CD4-positive, alpha-beta T cell treated with Interleukin-17A for 4 hours (primary cell): ENCODE results near the gene RALA.
"Not testable (repeated sequence)": the region's sequence is repeated elsewhere in the genome, so short reads cannot be mapped to it uniquely, and the experiment has no call there.

Source experiments
- DNase-seq: peaks from one replicate; pipeline ENCODE4 v3.0.0-alpha.2; 2020; ENCODE audit warnings: mixed read lengths

RALA gene

GRCh38 chr7:39688611-39689480 is 65.5 kb downstream of the RALA start:
- DNase-seq: no peak

DNA sequence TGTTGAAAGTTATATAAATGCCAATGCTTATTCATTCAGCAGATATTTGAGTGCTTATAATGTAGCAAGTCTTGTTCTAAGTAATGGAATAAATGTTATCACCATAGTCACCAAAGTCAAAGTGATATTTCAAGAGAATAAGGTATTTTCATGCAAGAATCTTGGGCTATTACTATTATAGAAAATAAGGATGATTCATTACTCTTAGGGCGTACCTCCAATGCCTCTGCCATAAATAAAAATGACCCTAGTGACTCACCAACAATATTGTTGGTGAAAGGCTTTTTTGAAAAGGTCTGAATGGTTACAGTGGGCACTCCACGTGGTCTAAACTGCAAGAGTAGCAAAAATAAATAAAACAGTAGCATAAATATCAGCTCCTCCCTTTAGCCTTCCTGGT is 68.4 kb downstream of the RALA start:
- DNase-seq: no peak

DNA sequence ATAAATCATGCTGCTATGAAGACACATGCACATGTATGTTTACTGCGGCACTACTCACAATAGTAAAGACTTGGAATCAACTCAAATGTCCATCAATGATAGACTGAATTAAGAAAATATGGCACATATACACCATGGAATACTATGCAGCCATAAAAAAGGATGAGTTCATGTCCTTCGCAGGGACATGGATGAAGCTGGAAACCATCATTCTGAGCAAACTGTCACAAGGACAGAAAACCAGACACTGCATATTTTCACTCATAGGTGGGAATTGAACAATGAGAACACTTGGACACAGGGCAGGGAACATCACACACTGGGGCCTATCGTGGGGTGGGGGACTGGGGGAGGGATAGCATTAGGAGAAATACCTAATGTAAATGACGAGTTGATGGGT is 69.7 kb downstream of the RALA start:
- DNase-seq: not testable (repeated sequence)

- no peak for DNase-seq
Measured at GRCh38 chr7:39693812-39694211, 70.4 kb downstream of the RALA start.

DNA sequence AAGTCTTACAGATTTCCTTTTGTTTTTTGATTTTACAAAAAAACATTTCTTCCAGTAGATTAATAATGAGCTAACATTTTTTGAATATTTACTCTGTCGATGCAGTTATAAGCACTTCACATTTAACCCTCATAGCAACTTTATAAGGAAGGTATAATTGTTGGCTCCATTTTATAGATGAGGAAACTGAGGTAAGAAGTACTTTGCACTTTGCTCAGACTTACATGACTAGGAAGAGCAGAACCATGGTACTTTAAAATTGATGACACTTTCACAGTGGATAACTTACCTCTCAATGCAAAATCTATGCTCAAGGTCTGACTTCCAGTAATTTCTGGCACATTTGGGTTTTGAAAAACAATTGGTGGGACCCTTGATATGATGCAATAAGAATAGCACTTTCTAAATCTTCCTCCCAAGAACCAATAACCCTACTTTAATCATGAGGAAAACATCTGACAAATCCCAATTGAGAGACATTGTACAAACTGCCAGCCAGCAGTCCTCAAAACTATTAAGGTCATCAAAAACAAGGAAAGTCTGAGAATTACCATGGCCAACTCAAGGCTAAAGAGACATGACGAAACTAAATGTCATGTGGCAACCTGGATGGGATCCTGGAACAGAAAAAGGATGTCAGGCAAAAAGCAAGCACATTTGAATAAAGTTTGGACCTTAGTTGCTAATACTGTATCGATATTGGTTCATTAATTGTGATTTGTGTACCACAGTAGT is 72.6 kb downstream of the RALA start:
- DNase-seq: no peak

- no peak for DNase-seq
Measured at GRCh38 chr7:39696631-39697030, 73.3 kb downstream of the RALA start.

DNA sequence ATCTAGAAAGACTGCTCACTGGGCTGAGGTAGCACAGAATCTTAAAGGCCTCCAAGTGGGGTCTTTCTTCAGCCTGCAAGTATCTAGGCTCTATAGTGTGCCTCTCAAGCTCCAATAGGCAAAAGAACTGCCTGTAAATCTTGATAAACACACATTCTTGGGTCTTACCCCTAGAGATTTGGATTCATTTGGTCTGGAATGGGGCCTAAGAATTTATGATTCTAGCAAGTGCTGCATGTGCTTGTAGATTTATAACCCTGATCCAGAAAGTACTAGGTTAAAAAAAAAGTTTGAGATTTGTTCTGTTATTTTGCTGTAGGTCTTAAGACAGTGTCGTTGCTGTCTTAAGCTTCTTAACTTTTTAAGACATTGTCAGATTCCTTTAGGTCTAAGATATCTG is 74.1 kb downstream of the RALA start:
- no peak for DNase-seq

- DNase-seq: no peak
Measured at GRCh38 chr7:39700165-39700564, 76.8 kb downstream of the RALA start.

GRCh38 chr7:39700932-39701331 is 77.6 kb downstream of the RALA start:
- no peak for DNase-seq

DNA sequence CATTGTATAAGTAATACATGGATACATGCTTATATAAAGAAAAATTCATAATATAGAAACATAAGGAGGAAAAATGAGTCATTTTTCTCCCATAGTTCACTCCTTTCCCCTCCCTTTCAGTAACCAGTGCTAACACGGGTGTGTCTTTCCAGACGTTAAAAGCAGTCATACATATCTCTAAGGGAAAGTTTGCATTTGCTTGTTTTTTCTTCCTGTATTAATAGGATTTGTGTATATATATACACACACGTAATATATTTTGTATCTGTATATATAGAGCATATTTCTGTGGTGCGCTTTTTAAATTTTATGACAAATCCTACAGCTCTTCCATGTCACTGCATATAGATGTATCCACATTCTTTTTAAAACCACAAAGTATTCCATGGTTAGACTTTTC is 78.8 kb downstream of the RALA start:
- no peak for DNase-seq

DNA sequence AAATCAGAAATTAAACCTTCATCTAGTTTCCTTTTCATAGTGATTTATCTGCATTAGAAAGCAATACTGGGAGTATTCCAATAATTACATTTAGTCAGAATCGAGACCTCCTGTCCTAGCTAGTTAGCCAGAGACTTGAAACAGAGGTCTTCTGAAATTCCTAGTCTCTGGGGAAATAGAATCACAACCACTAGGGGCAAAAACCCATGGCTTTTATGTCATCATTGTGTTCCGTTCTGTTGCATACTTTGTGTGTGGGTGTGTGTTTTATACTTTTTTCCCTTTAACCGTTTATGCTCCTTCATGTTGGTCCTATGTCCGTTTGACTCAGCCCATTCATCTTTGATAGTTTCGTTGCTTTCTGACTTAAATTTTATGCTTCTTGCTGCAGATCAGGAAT is 79.8 kb downstream of the RALA start:
- DNase-seq: no peak

DNA sequence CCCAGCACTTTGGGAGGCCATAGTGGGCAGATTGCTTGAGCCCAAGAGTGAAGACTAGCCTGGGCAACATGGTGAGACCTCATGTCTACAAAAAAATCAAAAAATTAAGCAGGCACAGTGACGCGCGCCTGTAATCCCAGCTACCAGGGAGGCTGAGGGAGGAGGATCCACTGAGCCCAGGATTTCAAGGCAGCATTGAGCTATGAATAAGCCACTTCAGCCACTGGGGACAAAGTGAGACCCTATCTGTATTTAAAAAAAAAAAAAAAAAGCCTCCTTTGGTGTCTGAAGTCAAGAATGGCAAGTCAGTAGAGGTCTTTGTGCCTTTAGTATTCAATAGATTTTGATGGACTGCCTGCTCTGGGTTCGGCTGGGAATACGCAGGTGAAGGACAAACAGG is 85.7 kb downstream of the RALA start:
- DNase-seq: no peak

DNA sequence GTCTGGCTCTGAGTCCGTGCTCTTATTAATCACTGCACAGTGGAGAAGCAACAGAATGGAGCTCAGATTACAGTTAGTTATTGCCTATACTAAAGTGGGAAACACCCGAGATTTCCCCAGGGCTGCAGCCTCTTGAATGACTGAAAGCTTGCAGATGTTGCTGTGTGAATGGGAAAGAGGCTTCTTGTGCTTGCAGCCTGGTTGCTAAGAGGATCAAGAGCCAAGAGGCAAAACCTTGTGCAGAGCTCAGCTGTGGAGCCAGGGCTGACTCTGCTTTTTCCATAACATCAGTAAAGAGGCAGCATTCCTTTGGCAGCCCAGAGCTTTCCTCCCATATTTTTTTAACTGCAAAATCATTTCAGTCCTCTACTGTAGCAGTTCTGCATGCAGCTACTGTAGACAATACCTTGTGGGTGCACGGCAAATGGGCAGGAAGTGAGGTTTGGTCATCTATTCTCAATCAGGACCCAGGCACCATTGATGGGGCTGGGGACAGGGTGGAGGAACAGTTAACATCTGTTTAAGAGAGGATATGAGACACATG is 86.5 kb downstream of the RALA start:
- no peak for DNase-seq

DNA sequence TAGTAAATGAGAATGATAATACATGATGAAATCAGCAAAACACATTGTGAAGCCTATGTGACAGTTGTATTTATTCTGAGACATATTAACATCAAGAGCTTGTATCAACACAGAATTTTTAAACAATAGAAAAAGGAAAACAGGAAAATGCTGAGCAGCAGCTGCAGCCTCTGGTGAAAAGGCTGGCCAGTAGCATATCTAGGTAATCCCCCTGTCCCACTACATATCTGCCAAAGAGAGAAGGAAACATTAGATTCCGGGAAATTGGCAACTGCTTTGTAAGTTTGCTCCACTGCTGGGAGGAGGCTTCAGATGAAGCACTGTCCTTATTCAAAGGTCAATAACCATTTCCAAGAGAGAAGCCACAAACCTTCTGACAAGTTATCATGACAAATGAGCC is 89.4 kb downstream of the RALA start:
- no peak for DNase-seq

DNA sequence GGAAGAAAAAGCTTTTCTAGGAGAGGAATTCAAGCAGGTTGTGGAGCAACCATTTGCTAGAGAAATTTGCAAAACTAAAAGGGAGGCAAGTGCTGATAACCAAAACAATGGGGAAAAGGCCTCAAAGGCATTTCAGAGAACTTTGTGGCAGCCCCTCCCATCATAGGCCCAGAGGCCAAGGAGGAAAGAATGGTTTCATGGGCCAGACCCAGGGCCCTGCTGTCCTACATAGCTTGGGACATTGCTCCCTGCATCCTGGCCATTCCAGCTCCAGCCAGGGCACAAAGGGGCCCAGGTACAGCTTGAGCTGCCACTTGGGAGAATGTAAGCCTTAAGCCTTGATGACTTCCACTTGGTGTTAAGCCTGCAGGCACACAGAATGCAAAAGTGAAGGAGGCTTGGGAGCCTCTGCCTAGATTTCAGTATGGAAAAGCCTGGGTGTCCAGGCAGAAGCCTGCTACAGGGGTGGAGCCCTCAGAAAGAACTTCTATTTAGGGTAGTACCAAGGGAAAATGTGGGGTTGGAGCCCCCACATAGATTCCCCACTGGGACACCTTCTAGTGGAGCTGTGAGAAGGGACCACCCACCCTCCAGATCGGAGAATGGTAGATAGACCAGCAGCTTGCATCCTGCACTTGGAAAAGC is 91.2 kb downstream of the RALA start:
- DNase-seq: no peak

DNA sequence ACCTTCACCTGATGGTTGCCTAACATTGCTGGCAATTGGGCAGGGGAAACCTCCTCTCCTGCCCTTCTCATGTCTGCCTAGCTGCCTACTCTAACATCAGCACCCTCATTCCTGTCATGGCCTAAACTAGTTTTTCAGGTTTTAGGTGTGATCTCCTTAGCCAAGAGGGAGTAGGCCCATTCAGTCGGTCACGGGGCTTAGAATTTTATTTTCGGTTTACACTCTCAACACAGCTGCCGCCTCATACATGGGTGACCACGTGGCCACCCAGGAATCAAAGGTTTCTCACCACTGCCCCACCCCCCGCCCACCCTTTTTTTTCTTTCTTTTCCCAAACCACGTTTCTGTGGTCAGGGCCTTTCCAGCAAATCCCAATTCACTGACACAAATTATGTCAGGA is 97.2 kb downstream of the RALA start:
- no peak for DNase-seq

DNA sequence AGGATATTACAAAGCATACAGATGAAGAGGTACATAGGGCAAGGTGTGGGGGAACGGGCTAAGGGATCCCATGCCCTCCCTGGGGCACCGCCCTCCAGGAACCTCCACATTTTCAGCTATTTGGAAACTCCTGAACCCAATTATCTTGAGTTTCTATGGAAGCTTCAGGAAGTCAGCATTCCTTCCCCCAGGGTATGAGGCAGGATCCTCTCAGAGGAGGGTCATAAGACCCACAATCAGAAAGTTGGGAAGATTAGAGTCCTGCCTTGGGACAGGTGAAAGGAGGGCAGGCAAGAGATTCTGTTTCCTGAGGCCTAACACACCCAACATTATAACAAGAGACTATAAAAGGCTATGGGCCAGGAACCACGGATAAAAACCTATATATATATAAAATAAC is 98.0 kb downstream of the RALA start:
- no peak for DNase-seq

- DNase-seq: no peak
Measured at GRCh38 chr7:39721919-39722597, 98.7 kb downstream of the RALA start.

GRCh38 chr7:39727231-39728012 is 104.0 kb downstream of the RALA start:
- no peak for DNase-seq

- peak; percentile 95 for DNase-seq
Measured at GRCh38 chr7:39732837-39733804, 109.7 kb downstream of the RALA start.
